HepG2 (cell line): Measurements from ENCODE around the gene RAB6B. TPM values are rescaled to one million over a fixed set of nuclear protein-coding genes. Genes with fewer than 3 reads are reported as not detected.
A peak's percentile ranks its signal among the peaks of the same experiment; 100 is the strongest.

Source experiments
- ARNT2 ChIP-seq: sonication (generic); formaldehyde crosslinking; IDR thresholded peaks from 2 replicates; pipeline ENCODE4 v1.8.0; 2022; ENCODE audit warnings: mild to moderate bottlenecking, low read depth, missing genetic modification reagents, moderate library complexity
- BHLHE40 ChIP-seq: IDR thresholded peaks from 2 replicates; pipeline ENCODE4 v1.6.1; 2011; ENCODE audit warnings: low read length, improper control_type of control experiment
- HNRNPLL ChIP-seq: fragments of 200-400 bp; formaldehyde crosslinking; IDR thresholded peaks from 2 replicates; pipeline ENCODE4 v1.6.1; 2017; ENCODE audit warnings: mild to moderate bottlenecking, low read depth, low read length; ENCODE audit not compliant: poor library complexity, severe bottlenecking
- IKZF5 ChIP-seq: IDR thresholded peaks from 2 replicates; pipeline ENCODE4 v1.6.1; 2018; ENCODE audit warnings: missing genetic modification reagents, mild to moderate bottlenecking, missing compliant biosample characterization
- NFIB ChIP-seq: sonication (generic); formaldehyde crosslinking; IDR thresholded peaks from 2 replicates; pipeline ENCODE4 v1.9.0; 2021; ENCODE audit warnings: missing genetic modification reagents, mild to moderate bottlenecking, borderline replicate concordance
- SMAD9 ChIP-seq: sonication (generic); formaldehyde crosslinking; IDR thresholded peaks from 2 replicates; pipeline ENCODE4 v1.5.1; 2020; ENCODE audit warnings: mild to moderate bottlenecking, missing genetic modification reagents
- SRF ChIP-seq: IDR thresholded peaks from 2 replicates; pipeline ENCODE4 v1.6.1; 2011; ENCODE audit warnings: mild to moderate bottlenecking, low read depth, low read length, moderate library complexity
- UBTF ChIP-seq: sonication (generic); formaldehyde crosslinking; IDR thresholded peaks from 2 replicates; pipeline ENCODE4 v1.4.0; 2020; ENCODE audit warnings: mild to moderate bottlenecking, missing genetic modification reagents
- ZNF329 ChIP-seq: sonication (generic); formaldehyde crosslinking; IDR thresholded peaks from 2 replicates; pipeline ENCODE4 v1.9.0; 2021; ENCODE audit warnings: low read depth, mild to moderate bottlenecking, missing genetic modification reagents
- ZNF337 ChIP-seq: sonication (generic); formaldehyde crosslinking; IDR thresholded peaks from 2 replicates; pipeline ENCODE4 v1.5.1; 2020; ENCODE audit warnings: missing genetic modification reagents, low read depth, mild to moderate bottlenecking, borderline replicate concordance
- ZNF530 ChIP-seq: sonication (generic); formaldehyde crosslinking; IDR thresholded peaks from 2 replicates; pipeline ENCODE4 v1.5.0; 2020; ENCODE audit warnings: low read depth, mild to moderate bottlenecking, missing genetic modification reagents
- ZNF614 ChIP-seq: IDR thresholded peaks from 2 replicates; pipeline ENCODE4 v1.6.1; 2018; ENCODE audit warnings: missing biosample characterization, missing genetic modification reagents, inconsistent platforms, borderline replicate concordance
- ZNF670 ChIP-seq: sonication (generic); formaldehyde crosslinking; IDR thresholded peaks from 2 replicates; pipeline ENCODE4 v1.8.0; 2022; ENCODE audit warnings: mild to moderate bottlenecking, missing genetic modification reagents, borderline replicate concordance
- ZNF777 ChIP-seq: sonication (generic); formaldehyde crosslinking; IDR thresholded peaks from 2 replicates; pipeline ENCODE4 v1.4.0; 2020; ENCODE audit warnings: missing genetic modification reagents
- ZNF784 ChIP-seq: sonication (generic); formaldehyde crosslinking; IDR thresholded peaks from 2 replicates; pipeline ENCODE4 v1.5.1; 2020; ENCODE audit warnings: missing genetic modification reagents, mild to moderate bottlenecking, borderline replicate concordance
- ZSCAN22 ChIP-seq: sonication (generic); formaldehyde crosslinking; IDR thresholded peaks from 2 replicates; pipeline ENCODE4 v1.4.0; 2020; ENCODE audit warnings: mild to moderate bottlenecking, missing genetic modification reagents
- polyA plus RNA-seq, 8 experiments: library from polyadenylated mRNA; depleted of rRNA in 3 of 8; stranded (reverse) in 7 of 8; unstranded in 1 of 8; fragments of >200 nt; fragmentation: Illumina TruSeq in 4 of 8; extraction: Trizol in 4 of 8; gene quantifications; 2 replicates each; pipeline versions ENCODE4 v1.2.1 to v1.2.3, GENCODE V29; 2011 to 2016; ENCODE audit warnings: low read depth in 4 of 8, missing spikeins in 1 of 8, mixed read lengths in 1 of 8; ENCODE audit not compliant: insufficient read depth in 1 of 8
- total RNA-seq, 5 experiments: library from RNA; depleted of rRNA; stranded (reverse); fragments of >200 nt; fragmentation: Illumina TruSeq; extraction: Trizol; gene quantifications; 2 replicates each; pipeline ENCODE4 v1.2.3, GENCODE V29; 2016; ENCODE audit warnings: low read depth in 1 of 5
- TF ChIP-seq, protein P1 (sequence below): sonication (generic); formaldehyde crosslinking; IDR thresholded peaks from 2 replicates; pipeline ENCODE4 v1.4.0; 2020; ENCODE audit warnings: mild to moderate bottlenecking, missing genetic modification reagents
- TF ChIP-seq, protein P2 (sequence below): sonication (generic); formaldehyde crosslinking; IDR thresholded peaks from 2 replicates; pipeline ENCODE4 v1.4.0; 2020; ENCODE audit warnings: missing genetic modification reagents
- TF ChIP-seq, protein P3 (sequence below): sonication (generic); formaldehyde crosslinking; IDR thresholded peaks from 2 replicates; pipeline ENCODE4 v1.4.0; 2020; ENCODE audit warnings: missing genetic modification reagents

RAB6B gene
- total and polyA plus RNA-seq, 2 of the 13 experiments (the other 11 are each of a cell fraction or from before 2014, with no cell fraction given): 0.16 TPM; not detected in 1

DNA sequence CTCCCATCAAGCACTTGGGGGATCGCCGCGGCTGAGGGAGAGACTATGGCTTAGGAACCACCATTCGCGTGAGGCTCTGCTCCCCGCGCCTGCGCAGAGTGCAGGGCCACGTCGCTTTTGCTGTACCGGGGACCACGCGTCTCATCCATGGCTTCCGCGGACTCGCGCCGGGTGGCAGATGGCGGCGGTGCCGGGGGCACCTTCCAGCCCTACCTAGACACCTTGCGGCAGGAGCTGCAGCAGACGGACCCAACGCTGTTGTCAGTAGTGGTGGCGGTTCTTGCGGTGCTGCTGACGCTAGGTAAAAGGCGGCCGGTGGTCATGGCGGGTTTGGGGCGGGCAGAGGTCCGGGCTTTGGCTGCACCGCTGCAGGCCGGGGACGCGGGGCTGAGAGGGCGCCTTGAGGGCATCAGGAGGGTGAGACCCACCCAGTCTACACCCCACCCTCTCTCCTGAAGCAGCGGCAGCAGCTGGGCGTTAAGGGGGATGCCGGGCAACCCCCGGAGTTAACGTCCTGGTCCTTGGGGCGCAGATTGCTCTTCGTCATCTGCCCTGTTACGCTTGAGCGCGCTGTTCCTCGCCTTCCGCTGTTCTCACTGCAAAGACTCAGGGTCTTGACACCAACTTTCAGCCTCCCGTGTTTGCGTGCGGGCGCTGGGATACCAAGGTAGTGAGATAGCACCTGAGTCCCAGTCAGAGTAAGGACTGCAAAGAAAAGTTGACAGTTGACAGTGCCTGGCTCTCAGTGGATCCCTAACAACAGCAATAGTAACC is 89.8 kb downstream of the RAB6B start, which contains the start of gene SRPRB (continued):
- 0 out of 2 replicates have a peak, but pooled peaks have one; percentile 58 for TF ChIP-seq ZNF784
- TF ChIP-seq HNRNPLL: peak; percentile 88
- peak; percentile 81; the same call in 1 of the 2 replicates for TF ChIP-seq UBTF (CRISPR knock-in tag)
- TF ChIP-seq IKZF5: peak; percentile 64
- TF ChIP-seq ZNF337 (CRISPR knock-in tag): no peak
- TF ChIP-seq ZNF670 (CRISPR knock-in tag): no peak
- no peak; the same call in 1 of the 2 replicates for TF ChIP-seq ZNF614 (CRISPR knock-in tag)
- TF ChIP-seq SRF: no peak
- peak; percentile 76; the same call in 1 of the 2 replicates for TF ChIP-seq ARNT2 (CRISPR knock-in tag)
- no peak for TF ChIP-seq ZNF530 (CRISPR knock-in tag)
- TF ChIP-seq SMAD9 (CRISPR knock-in tag): no peak
- TF ChIP-seq, protein P1, sequence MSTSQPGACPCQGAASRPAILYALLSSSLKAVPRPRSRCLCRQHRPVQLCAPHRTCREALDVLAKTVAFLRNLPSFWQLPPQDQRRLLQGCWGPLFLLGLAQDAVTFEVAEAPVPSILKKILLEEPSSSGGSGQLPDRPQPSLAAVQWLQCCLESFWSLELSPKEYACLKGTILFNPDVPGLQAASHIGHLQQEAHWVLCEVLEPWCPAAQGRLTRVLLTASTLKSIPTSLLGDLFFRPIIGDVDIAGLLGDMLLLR: peak; percentile 70; the same call in 1 of the 2 replicates
- no peak for TF ChIP-seq BHLHE40
- peak; percentile 63 for TF ChIP-seq ZNF777 (CRISPR knock-in tag)
- peak; percentile 28; the same call in 1 of the 2 replicates for TF ChIP-seq ZNF329
- no peak for TF ChIP-seq NFIB
- TF ChIP-seq, protein P2, sequence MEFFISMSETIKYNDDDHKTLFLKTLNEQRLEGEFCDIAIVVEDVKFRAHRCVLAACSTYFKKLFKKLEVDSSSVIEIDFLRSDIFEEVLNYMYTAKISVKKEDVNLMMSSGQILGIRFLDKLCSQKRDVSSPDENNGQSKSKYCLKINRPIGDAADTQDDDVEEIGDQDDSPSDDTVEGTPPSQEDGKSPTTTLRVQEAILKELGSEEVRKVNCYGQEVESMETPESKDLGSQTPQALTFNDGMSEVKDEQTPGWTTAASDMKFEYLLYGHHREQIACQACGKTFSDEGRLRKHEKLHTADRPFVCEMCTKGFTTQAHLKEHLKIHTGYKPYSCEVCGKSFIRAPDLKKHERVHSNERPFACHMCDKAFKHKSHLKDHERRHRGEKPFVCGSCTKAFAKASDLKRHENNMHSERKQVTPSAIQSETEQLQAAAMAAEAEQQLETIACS (CRISPR knock-in tag): peak; percentile 51; the same call in 1 of the 2 replicates
- no peak for TF ChIP-seq ZSCAN22 (CRISPR knock-in tag)
- TF ChIP-seq, protein P3, sequence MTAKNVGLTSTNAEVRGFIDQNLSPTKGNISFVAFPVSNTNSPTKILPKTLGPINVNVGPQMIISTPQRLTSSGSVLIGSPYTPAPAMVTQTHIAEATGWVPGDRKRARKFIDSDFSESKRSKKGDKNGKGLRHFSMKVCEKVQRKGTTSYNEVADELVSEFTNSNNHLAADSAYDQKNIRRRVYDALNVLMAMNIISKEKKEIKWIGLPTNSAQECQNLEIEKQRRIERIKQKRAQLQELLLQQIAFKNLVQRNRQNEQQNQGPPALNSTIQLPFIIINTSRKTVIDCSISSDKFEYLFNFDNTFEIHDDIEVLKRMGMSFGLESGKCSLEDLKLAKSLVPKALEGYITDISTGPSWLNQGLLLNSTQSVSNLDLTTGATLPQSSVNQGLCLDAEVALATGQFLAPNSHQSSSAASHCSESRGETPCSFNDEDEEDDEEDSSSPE (CRISPR knock-in tag): no peak; the same call in 1 of the 2 replicates
